Left renal cortex interstitium (tissue), 4 donors: Measurements from ENCODE around the gene IRAK2. TPM values are rescaled to one million over a fixed set of nuclear protein-coding genes. Genes with fewer than 3 reads are reported as not detected.

Experiments
- DNase-seq, 4 donors: peaks; one replicate each; pipeline ENCODE4 v3.0.0-alpha.2; 2013; ENCODE audit warnings: low read depth in 4 of 4, low spot score in 2 of 4, missing footprints in 1 of 4
- polyA plus RNA-seq, 4 donors: library from polyadenylated mRNA; unstranded; fragments of 120-200 nt; gene quantifications; one replicate each; pipeline ENCODE4 v1.2.1, GENCODE V29; 2013; ENCODE audit not compliant: insufficient read length in 4 of 4

IRAK2 gene
- polyA plus RNA-seq, 4 donors, result 0.62 to 1.2 (median 0.86) TPM

- no peak for DNase-seq
Observed at GRCh38 chr3:10217359-10217758, 52.6 kb downstream of the IRAK2 start.

GRCh38 chr3:10219737-10220136, 55.0 kb downstream of the IRAK2 start:
- no peak for DNase-seq

GRCh38 chr3:10223676-10224639, 59.2 kb downstream of the IRAK2 start:
- DNase-seq, result no peak

DNA sequence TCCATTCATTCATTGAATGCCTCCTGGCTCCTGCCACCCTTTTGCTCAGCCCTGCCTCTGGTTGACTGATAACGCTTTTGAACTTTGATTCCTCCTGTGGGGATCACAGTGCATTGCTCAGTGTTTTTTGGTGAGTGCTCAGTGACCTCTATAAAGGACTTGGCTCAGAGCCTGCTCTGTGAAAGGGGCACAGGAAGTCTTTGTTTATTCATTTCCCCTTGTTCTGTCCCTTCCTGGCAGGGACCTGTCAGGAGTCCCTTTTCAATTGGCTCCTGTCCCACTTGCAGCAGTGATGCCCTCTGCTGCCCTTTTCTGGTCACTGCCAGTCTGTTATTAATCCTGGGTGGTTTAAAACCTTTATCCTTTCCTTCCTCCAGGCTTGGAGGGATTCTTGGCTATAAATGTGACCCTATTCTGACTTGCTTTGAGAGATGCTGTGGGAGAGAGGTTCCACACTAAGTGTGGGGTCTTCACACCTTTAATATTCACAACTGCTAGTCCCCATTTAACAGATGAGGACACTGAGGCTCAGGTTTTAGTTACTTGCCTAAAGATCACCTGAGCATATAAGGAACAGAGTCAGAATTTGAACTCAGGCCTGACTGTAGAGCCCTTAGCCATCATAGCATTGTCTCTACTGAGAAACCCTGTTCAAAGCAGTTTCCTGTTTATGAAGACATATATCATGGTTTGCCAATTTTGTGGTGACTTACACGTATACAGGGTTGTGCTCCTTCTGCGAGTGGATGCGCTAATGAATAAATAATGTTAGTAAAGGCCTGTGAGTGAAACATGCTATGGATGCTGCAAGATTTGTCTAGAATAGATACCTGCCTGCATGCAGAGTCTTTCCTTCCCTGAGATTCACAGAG, 60.3 kb downstream of the IRAK2 start:
- peak in 1 of 4 donors; percentile 33 for DNase-seq

DNA sequence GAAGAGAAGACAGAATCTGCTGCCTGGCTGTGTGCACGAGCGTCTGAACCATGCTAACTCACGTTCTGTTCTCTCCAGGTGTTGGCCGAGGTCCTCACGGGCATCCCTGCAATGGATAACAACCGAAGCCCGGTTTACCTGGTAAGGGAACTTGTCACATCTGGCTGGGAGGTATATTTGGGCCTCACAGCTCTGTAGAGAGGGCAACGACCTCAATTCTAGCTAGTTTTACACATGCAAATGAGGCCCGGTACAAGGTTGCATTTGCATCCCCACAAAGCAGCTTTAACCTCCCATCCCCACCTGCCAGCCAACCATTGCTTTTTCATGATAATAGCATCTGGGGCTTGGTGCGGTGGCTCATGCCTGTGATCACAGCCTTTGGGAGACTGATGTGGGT, 61.6 kb downstream of the IRAK2 start:
- no peak for DNase-seq

DNA sequence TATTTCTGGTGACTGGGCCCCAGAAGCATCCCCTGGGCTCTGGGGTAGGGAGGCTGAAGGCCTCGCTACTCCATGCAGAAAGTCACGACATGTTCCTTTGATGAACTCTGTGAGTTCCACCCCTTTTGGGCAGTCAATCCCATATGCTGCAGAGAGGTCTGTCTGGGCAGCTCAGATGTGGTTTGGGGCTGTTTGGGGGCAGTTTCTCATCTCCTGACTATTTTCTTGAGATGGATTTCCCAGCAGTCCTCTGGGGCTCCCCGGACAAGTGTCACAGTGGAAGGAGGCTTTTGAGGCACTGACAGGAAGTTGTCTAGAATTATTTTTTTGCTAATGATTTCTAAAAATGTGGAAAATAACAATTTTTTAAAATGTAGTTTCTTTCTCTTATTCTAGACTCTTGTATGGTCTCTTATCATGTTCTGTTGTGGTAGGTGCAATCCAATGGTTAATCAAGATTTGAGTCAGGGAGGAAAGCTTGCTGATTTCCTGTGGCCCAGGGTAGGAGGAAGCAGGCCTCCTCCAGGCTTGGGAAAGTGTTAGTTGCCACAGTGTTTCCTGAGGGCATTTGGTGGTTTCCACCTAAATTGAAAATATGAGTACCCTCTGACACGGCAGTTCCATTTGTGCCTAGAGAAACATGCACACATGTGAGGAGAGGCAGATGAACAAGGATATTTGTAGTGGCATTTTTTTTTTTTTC, 63.7 kb downstream of the IRAK2 start:
- no peak for DNase-seq

DNA sequence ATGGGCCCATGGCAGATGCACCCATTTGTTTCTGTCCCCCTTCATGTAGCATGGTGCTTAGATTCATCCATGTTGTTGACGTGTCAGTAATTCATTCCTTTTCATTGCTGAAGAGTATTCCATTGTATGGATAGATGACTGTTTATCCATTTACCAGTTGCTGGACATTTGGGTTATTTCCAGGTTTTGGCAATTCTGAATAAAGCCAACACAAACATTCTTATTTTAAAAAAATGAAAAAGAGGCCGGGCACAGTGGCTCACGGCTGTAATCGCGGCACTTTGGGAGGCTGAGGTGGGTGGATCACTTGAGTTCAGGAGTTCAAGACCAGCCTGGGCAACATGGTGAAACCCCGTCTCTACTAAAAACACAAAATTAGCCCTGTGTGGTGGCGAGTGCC, 64.9 kb downstream of the IRAK2 start:
- DNase-seq, result no peak

DNA sequence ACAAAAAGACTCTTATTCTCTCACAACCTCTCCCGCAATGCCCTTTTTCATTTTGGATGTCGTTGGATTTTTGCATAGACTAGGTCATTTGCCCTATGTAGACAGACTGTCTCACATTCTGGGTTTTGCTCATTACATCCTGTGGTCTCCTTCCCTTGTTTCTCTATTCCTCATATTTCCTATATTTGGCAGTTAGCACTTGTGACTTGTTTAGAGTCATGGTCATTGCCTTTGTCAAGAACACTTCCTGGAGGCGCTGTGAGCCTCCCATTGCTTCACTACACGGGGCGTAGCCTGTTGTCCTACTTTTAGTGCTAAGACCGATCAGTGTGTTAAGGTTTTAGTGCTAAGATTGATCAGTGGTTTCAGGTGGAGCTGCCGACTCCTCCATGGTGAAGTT, 67.4 kb downstream of the IRAK2 start:
- DNase-seq, result no peak

DNA sequence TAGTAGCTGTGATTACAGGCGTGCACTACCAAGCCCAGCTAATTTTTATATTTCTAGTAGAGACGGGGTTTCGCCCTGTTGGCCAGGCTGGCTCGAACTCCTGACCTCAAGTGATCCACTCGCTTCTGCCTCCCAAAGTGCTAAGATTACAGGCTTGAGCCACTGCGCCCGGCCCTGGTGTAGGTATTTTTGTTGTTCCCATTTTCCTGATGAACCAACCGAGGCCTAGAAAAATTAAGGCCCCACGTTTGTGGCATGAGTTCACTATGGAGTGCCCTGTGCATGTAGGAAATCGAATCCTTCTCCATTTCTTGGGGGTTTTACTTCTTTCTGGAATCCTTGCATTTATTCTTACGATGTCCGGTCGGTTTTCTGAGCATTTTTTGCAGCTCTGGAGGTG, 69.3 kb downstream of the IRAK2 start:
- no peak for DNase-seq

- no peak for DNase-seq
Observed at GRCh38 chr3:10234526-10235230, 70.0 kb downstream of the IRAK2 start.

DNA sequence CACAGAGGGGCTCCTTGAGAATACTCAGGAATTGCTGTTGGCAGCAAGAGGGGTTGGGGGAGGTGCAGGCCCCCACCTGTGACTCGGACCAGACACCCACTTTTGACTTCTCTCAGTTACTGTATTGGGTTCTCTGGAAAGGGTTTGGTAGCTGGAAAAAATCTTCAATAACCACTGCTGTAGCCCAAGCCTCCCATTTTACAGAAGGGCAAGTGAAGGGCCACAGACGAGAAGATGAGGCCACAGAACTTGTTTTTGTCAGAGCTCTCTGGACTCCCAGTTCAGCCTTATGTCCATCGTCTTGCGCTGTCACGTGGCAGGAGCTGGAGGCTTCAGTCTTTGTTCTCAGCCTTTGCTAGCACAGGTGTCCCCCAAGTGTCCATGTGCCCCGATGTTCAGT, 70.8 kb downstream of the IRAK2 start:
- DNase-seq, result no peak

DNA sequence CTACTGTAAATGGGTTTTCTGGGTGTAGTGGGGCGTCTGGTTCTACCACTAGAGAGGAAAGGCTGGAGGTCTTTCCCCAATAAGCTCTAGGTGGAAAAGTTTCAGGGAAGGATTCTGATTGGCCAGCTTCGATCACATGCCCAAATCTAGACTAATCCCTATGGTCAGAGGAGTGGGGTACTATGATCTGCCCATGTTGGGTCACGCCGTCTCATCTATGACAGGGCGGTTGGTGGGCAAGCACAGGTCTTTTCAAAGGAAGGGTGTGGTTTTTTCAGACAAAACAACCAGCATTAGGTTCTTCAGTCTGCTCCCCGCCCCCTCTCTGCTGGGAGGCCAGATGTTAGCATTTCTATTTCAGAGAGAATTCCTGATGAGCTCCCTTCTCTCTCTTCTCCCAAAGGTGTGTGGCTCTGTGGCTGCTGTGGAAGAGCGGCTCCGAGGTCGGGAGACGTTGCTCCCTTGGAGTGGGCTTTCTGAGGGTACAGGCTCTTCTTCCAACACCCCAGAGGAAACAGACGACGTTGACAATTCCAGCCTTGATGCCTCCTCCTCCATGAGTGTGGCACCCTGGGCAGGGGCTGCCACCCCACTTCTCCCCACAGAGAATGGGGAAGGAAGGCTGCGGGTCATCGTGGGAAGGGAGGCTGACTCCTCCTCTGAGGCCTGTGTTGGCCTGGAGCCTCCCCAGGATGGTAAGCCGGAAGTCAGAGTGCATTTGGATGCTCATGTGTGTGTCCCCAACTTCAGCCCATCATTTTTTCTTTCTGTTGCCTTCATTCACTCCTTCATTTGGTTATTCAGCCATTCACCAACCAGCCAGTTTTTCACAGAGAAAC, 73.8 kb downstream of the IRAK2 start:
- no peak for DNase-seq

GRCh38 chr3:10240799-10241198, 76.1 kb downstream of the IRAK2 start:
- DNase-seq, result no peak

- DNase-seq, result no peak
Observed at GRCh38 chr3:10242182-10243065, 77.7 kb downstream of the IRAK2 start.

- DNase-seq, result no peak
Observed at GRCh38 chr3:10244009-10244408, 79.3 kb downstream of the IRAK2 start.

GRCh38 chr3:10245081-10245712, 80.5 kb downstream of the IRAK2 start:
- DNase-seq, result no peak

DNA sequence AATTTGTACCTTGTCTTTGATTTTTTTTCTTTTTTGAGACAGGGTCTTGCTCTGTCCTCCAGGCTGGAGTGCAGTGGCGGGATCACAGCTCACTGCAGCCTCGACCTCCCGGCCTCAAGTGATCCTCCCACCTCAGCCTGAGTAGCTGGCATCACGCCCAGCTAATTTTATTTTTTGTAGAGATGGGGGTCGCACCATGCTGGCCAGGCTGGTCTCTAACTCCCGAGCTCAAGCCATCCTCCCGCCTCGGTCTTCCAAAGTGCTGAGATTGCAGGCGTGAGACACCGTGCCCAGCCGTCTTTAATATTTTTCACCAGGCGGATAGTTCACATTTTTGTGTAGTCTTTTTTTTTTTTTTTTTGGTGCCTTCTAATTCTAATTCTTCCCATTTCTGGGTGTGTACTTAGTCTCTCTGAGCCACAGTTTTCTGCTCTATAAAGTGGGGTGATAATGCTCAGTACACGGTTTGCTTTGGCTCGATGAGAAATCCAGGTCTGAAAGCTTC, 83.0 kb downstream of the IRAK2 start:
- DNase-seq, result no peak
